HepG2 (cell line): Measurements from ENCODE around the gene ZNF394.

ENCODE experiments used
- ARNT ChIP-seq: fragments of 450-650 bp; IDR thresholded peaks from 2 replicates; pipeline ENCODE4 v1.6.1; 2017
- EP300 ChIP-seq, 3 experiments: sonication (generic) in 1 of 3; formaldehyde crosslinking in 1 of 3; IDR thresholded peaks; 2 replicates each; pipeline versions ENCODE4 v1.5.1 to v1.6.1; 2011 to 2020; ENCODE audit warnings: low read depth in 2 of 3, low read length in 2 of 3, borderline replicate concordance in 1 of 3, improper control_type of control experiment in 1 of 3, mild to moderate bottlenecking in 1 of 3, missing genetic modification reagents in 1 of 3, moderate library complexity in 1 of 3
- HDAC1 ChIP-seq: sonication (generic); formaldehyde crosslinking; IDR thresholded peaks from 2 replicates; pipeline ENCODE4 v1.5.1; 2020; ENCODE audit warnings: mild to moderate bottlenecking, missing genetic modification reagents
- KAT2B ChIP-seq: fragments of 150-350 bp; IDR thresholded peaks from 2 replicates; pipeline ENCODE4 v1.6.1; 2014; ENCODE audit warnings: low read depth, low read length, borderline replicate concordance
- KAT7 ChIP-seq: IDR thresholded peaks from 2 replicates; pipeline ENCODE4 v1.6.1; 2018; ENCODE audit warnings: borderline replicate concordance, missing compliant biosample characterization
- ZHX1 ChIP-seq: sonication (generic); formaldehyde crosslinking; IDR thresholded peaks from 2 replicates; pipeline ENCODE4 v1.8.1; 2022; ENCODE audit warnings: low read depth, mild to moderate bottlenecking, missing genetic modification reagents

- TF ChIP-seq HDAC1 (CRISPR knock-in tag): no peak
- no peak for TF ChIP-seq ZHX1 (CRISPR knock-in tag)
- TF ChIP-seq ARNT: no peak
- no peak for TF ChIP-seq KAT7 (CRISPR knock-in tag)
- TF ChIP-seq KAT2B: no peak
- no peak for TF ChIP-seq EP300 (IDR thresholded peaks at IDR 0.05; ENCODE audit: low read depth in 2 of 2, low read length in 2 of 2)
- TF ChIP-seq EP300 (CRISPR knock-in tag; IDR thresholded peaks at IDR 0.05; ENCODE audit: borderline replicate concordance): no peak
Observed at GRCh38 chr7:99489235-99489634, 10.8 kb downstream of the ZNF394 start.
